Vagina (tissue), 2 donors: ENCODE data around the gene SIRPA.

Experiments
- CTCF ChIP-seq, 3 experiments: fragments of 450-650 bp in 2 of 3; fragments of 200-600 bp in 1 of 3; sonication (generic) in 1 of 3; IDR thresholded peaks; one replicate each; pipeline ENCODE4 v1.5.1; 2017 to 2019; ENCODE audit warnings: antibody characterized with exemption in 3 of 3, mild to moderate bottlenecking in 2 of 3, moderate library complexity in 2 of 3
- POLR2A ChIP-seq, 2 donors: fragments of 450-650 bp; IDR thresholded peaks; one replicate each; pipeline ENCODE4 v1.6.1; 2017; ENCODE audit warnings: antibody characterized with exemption in 2 of 2, mild to moderate bottlenecking in 2 of 2, moderate library complexity in 2 of 2
- POLR2AphosphoS5 ChIP-seq, 2 donors: sonication (generic); formaldehyde crosslinking; IDR thresholded peaks; one replicate each; pipeline ENCODE4 v1.9.0; 2017; ENCODE audit warnings: antibody characterized with exemption in 2 of 2, mild to moderate bottlenecking in 2 of 2, low read depth in 1 of 2; ENCODE audit not compliant: insufficient read depth in 1 of 2

- TF ChIP-seq CTCF (IDR thresholded peaks at IDR 0.05) (no peak), POLR2AphosphoS5 (IDR thresholded peaks at IDR 0.05; ENCODE audit: insufficient read depth in 1 of 2, low read depth in 1 of 2) (no peak), POLR2A (IDR thresholded peaks at IDR 0.05) (no peak)
These were observed 63.9 kb downstream of the SIRPA start for GRCh38 chr20:1959156-1959555.
